OCI-LY7 (cell line): ENCODE measurements around the gene PPIP5K2.

ENCODE experiments used
- CTCF ChIP-seq: fragments of 200-600 bp; sonication (generic); conservative IDR thresholded peaks from 2 replicates; pipeline ENCODE4 v1.5.1; 2014; ENCODE audit warnings: mild to moderate bottlenecking, antibody characterized with exemption, low read length, moderate library complexity, mixed read lengths
- EZH2phosphoT487 ChIP-seq: fragments of 200-600 bp; sonication (generic); IDR thresholded peaks from 2 replicates; pipeline ENCODE4 v1.6.1; 2018; ENCODE audit warnings: low read depth, borderline replicate concordance, mild to moderate bottlenecking, mixed run types, antibody characterized with exemption, low read length, moderate library complexity, mixed read lengths

- TF ChIP-seq CTCF (no peak), EZH2phosphoT487 (no peak)
Observed at GRCh38 chr5:103112910-103113309, 7.2 kb upstream of the PPIP5K2 start.
